Measurements from ENCODE around the gene ODAD2.

Gene ODAD2

DNA sequence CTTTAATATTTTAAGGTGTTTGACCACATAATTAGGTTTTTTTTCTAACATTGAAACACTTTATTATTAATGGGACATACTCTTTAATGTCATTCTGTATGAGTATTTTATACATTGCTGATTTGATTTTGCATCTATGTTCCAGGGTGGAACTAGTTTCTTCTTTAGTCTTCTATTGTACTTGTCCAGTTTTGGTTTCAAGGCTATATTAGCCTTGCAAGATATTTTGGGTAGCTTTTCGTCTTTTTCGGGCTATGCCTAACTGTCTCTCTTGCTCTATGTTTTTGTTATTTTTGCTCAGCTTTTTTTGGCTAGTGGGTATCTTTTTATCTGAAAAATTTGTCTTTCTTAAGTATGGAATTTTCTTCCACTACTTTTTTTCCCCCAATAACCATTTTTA, 214.6 kb downstream of the ODAD2 start:
- Histone ChIP-seq H3K4me3 (ENCODE audit: control insufficient read depth in 1 of 7, extremely low read depth in 1 of 7, insufficient read depth in 4 of 7, low read depth in 2 of 7, low read length in 6 of 7) (no peak overlapping the region), H3K27ac (ENCODE audit: insufficient read depth in 1 of 2, low read depth in 1 of 2, low read length in 2 of 2, poor library complexity in 1 of 2, severe bottlenecking in 2 of 2) (no peak overlapping the region), H3K4me1 (ENCODE audit: control extremely low read depth in 1 of 4, control insufficient read depth in 4 of 4, insufficient read depth in 4 of 4, low read length in 3 of 4) (no peaks in the 10 kb centered on the region), H3K9me3 (ENCODE audit: control extremely low read depth in 1 of 5, control insufficient read depth in 4 of 5, insufficient read depth in 2 of 5, low read depth in 1 of 5, low read length in 4 of 5) (no peaks in the 10 kb centered on the region), H3K36me3 (ENCODE audit: control insufficient read depth in 4 of 4, insufficient read depth in 4 of 4, low read length in 3 of 4) (no peaks in the 10 kb centered on the region), H3K27me3 (replicated peaks in 2 of 5; ENCODE audit: control insufficient read depth in 4 of 5, insufficient read depth in 5 of 5, low read length in 4 of 5) (peaks cover 0 to 3% (median 0%) of the 10 kb centered on the region in 5 experiments)
- ChIA-PET POLR2A (no interaction called here), CTCF (interaction anchor here (0.7 to 1.6 kb wide), 4 partner anchors 12 to 595 kb away, joined by 3 to 5 read pairs (median 3); no protein-coding TSS in a partner anchor)
- whole genome bisulfite sequencing (ENCODE audit: insufficient coverage): no CpG with 5 or more reads among the region's 2 CpGs
- DNase-seq: no peak

DNA sequence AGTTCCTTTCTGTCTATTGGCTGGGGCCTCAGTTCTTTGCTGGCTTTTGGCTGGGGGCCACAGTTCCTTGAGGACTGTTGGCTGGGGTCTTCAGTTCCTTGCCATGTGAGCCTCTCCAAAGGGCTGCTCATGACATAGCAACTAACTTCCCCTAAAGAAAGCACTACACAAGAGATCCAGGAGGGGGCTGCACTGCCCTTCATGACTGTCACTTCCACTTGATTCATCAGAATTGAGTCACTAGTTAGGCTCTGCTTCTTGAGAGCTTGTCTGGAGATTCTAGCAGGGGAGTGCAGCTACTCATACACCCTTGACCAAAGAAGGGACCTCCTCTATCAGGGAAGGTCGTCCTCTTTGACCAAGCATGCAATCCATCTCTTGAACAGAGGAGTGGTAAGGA, 215.2 kb downstream of the ODAD2 start:
- ChIA-PET POLR2A (no interaction called here), CTCF (interaction anchor here (0.7 to 1.6 kb wide), 4 partner anchors 12 to 596 kb away, joined by 3 to 5 read pairs (median 3); no protein-coding TSS in a partner anchor)
- Histone ChIP-seq H3K27me3 (replicated peaks in 2 of 5; ENCODE audit: control insufficient read depth in 4 of 5, insufficient read depth in 5 of 5, low read length in 4 of 5) (peaks cover 0 to 3% (median 0%) of the 10 kb centered on the region in 5 experiments), H3K27ac (ENCODE audit: insufficient read depth in 1 of 2, low read depth in 1 of 2, low read length in 2 of 2, poor library complexity in 1 of 2, severe bottlenecking in 2 of 2) (no peak overlapping the region), H3K4me1 (ENCODE audit: control extremely low read depth in 1 of 4, control insufficient read depth in 4 of 4, insufficient read depth in 4 of 4, low read length in 3 of 4) (no peaks in the 10 kb centered on the region), H3K9me3 (ENCODE audit: control extremely low read depth in 1 of 5, control insufficient read depth in 4 of 5, insufficient read depth in 2 of 5, low read depth in 1 of 5, low read length in 4 of 5) (no peaks in the 10 kb centered on the region), H3K36me3 (ENCODE audit: control insufficient read depth in 4 of 4, insufficient read depth in 4 of 4, low read length in 3 of 4) (no peaks in the 10 kb centered on the region), H3K4me3 (ENCODE audit: control insufficient read depth in 1 of 7, extremely low read depth in 1 of 7, insufficient read depth in 4 of 7, low read depth in 2 of 7, low read length in 6 of 7) (no peak overlapping the region)
- WGBS (ENCODE audit: insufficient coverage): no CpG with 5 or more reads among the region's 1 CpG
- DNase-seq: peak; percentile 53 to 79 (median 79)

DNA sequence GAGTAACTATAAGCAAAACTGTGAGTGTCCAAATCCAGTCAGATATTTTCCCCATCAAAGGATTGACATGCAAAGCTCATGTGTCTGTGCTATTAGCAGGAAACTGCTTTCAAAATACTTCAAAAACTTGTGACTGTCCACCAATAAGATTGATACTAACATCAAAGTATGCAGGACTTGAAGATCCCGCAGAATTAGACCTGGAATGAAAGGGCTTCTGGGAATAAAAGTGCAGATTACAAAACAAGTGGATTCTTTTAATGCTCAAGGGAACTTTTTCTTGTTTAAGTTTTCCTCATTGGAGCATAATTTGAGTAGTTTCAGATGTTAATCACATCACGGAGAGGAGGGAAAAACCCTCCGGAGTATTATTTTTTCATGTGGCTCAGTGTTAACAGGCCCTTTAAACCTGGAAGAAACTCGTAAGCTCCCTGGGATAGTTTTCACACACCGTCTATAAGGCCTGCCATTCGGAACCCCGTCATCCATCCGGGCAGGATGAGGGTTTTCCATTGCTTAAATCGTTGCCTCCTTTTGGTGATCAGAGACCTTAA, 219.3 kb downstream of the ODAD2 start:
- POLR2A ChIA-PET: no interaction called here
- no peak for DNase-seq
- peaks cover 0 to 3% (median 0%) of the 10 kb centered on the region in 5 experiments for H3K27me3 ChIP-seq (replicated peaks in 2 of 5; ENCODE audit: control insufficient read depth in 4 of 5, insufficient read depth in 5 of 5, low read length in 4 of 5)
- CTCF ChIA-PET: interaction anchor here (1.4 kb wide), 1 partner anchor 462 kb away, joined by 4 read pairs; no protein-coding TSS in a partner anchor
- no peaks in the 10 kb centered on the region for H3K9me3 ChIP-seq (ENCODE audit: control extremely low read depth in 1 of 5, control insufficient read depth in 4 of 5, insufficient read depth in 2 of 5, low read depth in 1 of 5, low read length in 4 of 5)
- H3K36me3 ChIP-seq (ENCODE audit: control insufficient read depth in 4 of 4, insufficient read depth in 4 of 4, low read length in 3 of 4): no peaks in the 10 kb centered on the region
- no peak overlapping the region for H3K4me3 ChIP-seq (ENCODE audit: control insufficient read depth in 1 of 7, extremely low read depth in 1 of 7, insufficient read depth in 4 of 7, low read depth in 2 of 7, low read length in 6 of 7)
- H3K4me1 ChIP-seq (ENCODE audit: control extremely low read depth in 1 of 4, control insufficient read depth in 4 of 4, insufficient read depth in 4 of 4, low read length in 3 of 4): no peaks in the 10 kb centered on the region
- WGBS (ENCODE audit: insufficient coverage): 91% methylated on average over 9 of the region's 9 CpGs
- no peak overlapping the region for H3K27ac ChIP-seq (ENCODE audit: insufficient read depth in 1 of 2, low read depth in 1 of 2, low read length in 2 of 2, poor library complexity in 1 of 2, severe bottlenecking in 2 of 2)

DNA sequence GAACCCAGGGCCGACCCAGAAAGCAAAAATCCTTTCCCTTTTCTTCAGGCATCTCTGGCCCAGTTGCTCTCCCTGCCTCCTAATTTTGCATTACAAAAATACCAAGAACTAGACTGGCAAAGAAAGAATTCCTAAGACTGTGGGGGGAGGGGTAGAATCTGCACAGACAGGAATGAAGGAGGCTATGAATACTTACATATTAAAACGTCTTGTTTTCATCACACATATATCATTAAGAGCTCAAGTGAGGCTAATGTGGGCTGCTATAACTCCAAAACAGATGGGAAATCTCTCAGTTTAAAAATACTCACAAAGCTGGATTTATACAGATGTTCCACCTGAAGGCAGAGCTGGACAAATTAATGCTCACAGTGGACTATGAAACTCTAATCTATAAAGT, 224.0 kb downstream of the ODAD2 start:
- H3K36me3 ChIP-seq (ENCODE audit: control insufficient read depth in 4 of 4, insufficient read depth in 4 of 4, low read length in 3 of 4): no peaks in the 10 kb centered on the region
- no CpG with 5 or more reads among the region's 2 CpGs for WGBS (ENCODE audit: insufficient coverage)
- H3K27me3 ChIP-seq (replicated peaks in 2 of 5; ENCODE audit: control insufficient read depth in 4 of 5, insufficient read depth in 5 of 5, low read length in 4 of 5): peaks cover 0 to 3% (median 1%) of the 10 kb centered on the region in 5 experiments
- no peak for DNase-seq
- POLR2A ChIA-PET: no interaction called here
- H3K4me3 ChIP-seq (ENCODE audit: control insufficient read depth in 1 of 7, extremely low read depth in 1 of 7, insufficient read depth in 4 of 7, low read depth in 2 of 7, low read length in 6 of 7): no peak overlapping the region
- no peaks in the 10 kb centered on the region for H3K9me3 ChIP-seq (ENCODE audit: control extremely low read depth in 1 of 5, control insufficient read depth in 4 of 5, insufficient read depth in 2 of 5, low read depth in 1 of 5, low read length in 4 of 5)
- H3K4me1 ChIP-seq (ENCODE audit: control extremely low read depth in 1 of 4, control insufficient read depth in 4 of 4, insufficient read depth in 4 of 4, low read length in 3 of 4): no peaks in the 10 kb centered on the region
- CTCF ChIA-PET: no interaction called here
- H3K27ac ChIP-seq (ENCODE audit: insufficient read depth in 1 of 2, low read depth in 1 of 2, low read length in 2 of 2, poor library complexity in 1 of 2, severe bottlenecking in 2 of 2): no peak overlapping the region

GRCh38 chr10:27771231-27771630, 227.6 kb downstream of the ODAD2 start:
- WGBS (ENCODE audit: insufficient coverage): no CpG with 5 or more reads among the region's 4 CpGs
- H3K4me3 ChIP-seq (ENCODE audit: control insufficient read depth in 1 of 7, extremely low read depth in 1 of 7, insufficient read depth in 4 of 7, low read depth in 2 of 7, low read length in 6 of 7): no peak overlapping the region
- DNase-seq: peak in 2 of 3 donors; percentile 49 to 56
- no peaks in the 10 kb centered on the region for H3K4me1 ChIP-seq (ENCODE audit: control extremely low read depth in 1 of 4, control insufficient read depth in 4 of 4, insufficient read depth in 4 of 4, low read length in 3 of 4)
- no peak overlapping the region for H3K27ac ChIP-seq (ENCODE audit: insufficient read depth in 1 of 2, low read depth in 1 of 2, low read length in 2 of 2, poor library complexity in 1 of 2, severe bottlenecking in 2 of 2)
- POLR2A ChIA-PET: no interaction called here
- H3K9me3 ChIP-seq (ENCODE audit: control extremely low read depth in 1 of 5, control insufficient read depth in 4 of 5, insufficient read depth in 2 of 5, low read depth in 1 of 5, low read length in 4 of 5): no peaks in the 10 kb centered on the region
- CTCF ChIA-PET: no interaction called here
- H3K36me3 ChIP-seq (ENCODE audit: control insufficient read depth in 4 of 4, insufficient read depth in 4 of 4, low read length in 3 of 4): no peaks in the 10 kb centered on the region
- peaks cover 0 to 3% (median 0%) of the 10 kb centered on the region in 5 experiments for H3K27me3 ChIP-seq (replicated peaks in 2 of 5; ENCODE audit: control insufficient read depth in 4 of 5, insufficient read depth in 5 of 5, low read length in 4 of 5)

- ChIA-PET CTCF (interaction anchor here (1.2 kb wide), 1 partner anchor 10 kb away, joined by 4 read pairs; no protein-coding TSS in a partner anchor), POLR2A (no interaction called here)
- H3K4me3 ChIP-seq (ENCODE audit: control insufficient read depth in 1 of 7, extremely low read depth in 1 of 7, insufficient read depth in 4 of 7, low read depth in 2 of 7, low read length in 6 of 7): no peak overlapping the region
- H3K27ac ChIP-seq (ENCODE audit: insufficient read depth in 1 of 2, low read depth in 1 of 2, low read length in 2 of 2, poor library complexity in 1 of 2, severe bottlenecking in 2 of 2): no peak overlapping the region
- H3K9me3 ChIP-seq (ENCODE audit: control extremely low read depth in 1 of 5, control insufficient read depth in 4 of 5, insufficient read depth in 2 of 5, low read depth in 1 of 5, low read length in 4 of 5): no peaks in the 10 kb centered on the region
- no peaks in the 10 kb centered on the region for H3K4me1 ChIP-seq (ENCODE audit: control extremely low read depth in 1 of 4, control insufficient read depth in 4 of 4, insufficient read depth in 4 of 4, low read length in 3 of 4)
- DNase-seq: no peak
- peaks cover 0 to 3% (median 0%) of the 10 kb centered on the region in 5 experiments for H3K27me3 ChIP-seq (replicated peaks in 2 of 5; ENCODE audit: control insufficient read depth in 4 of 5, insufficient read depth in 5 of 5, low read length in 4 of 5)
- no peaks in the 10 kb centered on the region for H3K36me3 ChIP-seq (ENCODE audit: control insufficient read depth in 4 of 4, insufficient read depth in 4 of 4, low read length in 3 of 4)
- 96% methylated on average over 2 of the region's 2 CpGs for WGBS (ENCODE audit: insufficient coverage)
These were observed 228.7 kb downstream of the ODAD2 start for GRCh38 chr10:27770181-27770580.
